H9 (cell line): ENCODE results near the gene ARHGAP8. TPM values are rescaled to one million over a fixed set of nuclear protein-coding genes. Genes with fewer than 3 reads are reported as not detected.
A peak's percentile ranks its signal among the peaks of the same experiment; 100 is the strongest.

ENCODE experiments used
- DNase-seq: peaks from one replicate; pipeline ENCODE4 v3.0.0-alpha.2; 2017
- H2AFZ ChIP-seq: one replicate; pipeline ENCODE4 v1.6.1; 2013; ENCODE audit warnings: mild to moderate bottlenecking, low read length, control low read depth, moderate library complexity
- H2AK5ac ChIP-seq: 2 replicates; pipeline ENCODE4 v1.6.1; 2013; ENCODE audit warnings: low read length, control low read depth, mixed read lengths; ENCODE audit not compliant: insufficient read length
- H2BK120ac ChIP-seq: one replicate; pipeline ENCODE4 v1.6.1; 2013; ENCODE audit warnings: low read depth, mild to moderate bottlenecking, low read length, control low read depth, inconsistent platforms; ENCODE audit not compliant: poor library complexity, severe bottlenecking
- H2BK12ac ChIP-seq: 2 replicates; pipeline ENCODE4 v1.6.1; 2013; ENCODE audit warnings: low read length, control low read depth, mixed read lengths, low read depth; ENCODE audit not compliant: insufficient read length
- H2BK15ac ChIP-seq: 2 replicates; pipeline ENCODE4 v1.6.1; 2013; ENCODE audit warnings: low read depth, low read length, control low read depth
- H2BK20ac ChIP-seq: one replicate; pipeline ENCODE4 v1.6.1; 2013; ENCODE audit warnings: low read depth, mild to moderate bottlenecking, low read length, control low read depth, inconsistent platforms; ENCODE audit not compliant: poor library complexity, severe bottlenecking
- H2BK5ac ChIP-seq: 2 replicates; pipeline ENCODE4 v1.6.1; 2013; ENCODE audit warnings: low read length, control low read depth, mixed read lengths; ENCODE audit not compliant: insufficient read length
- H3K14ac ChIP-seq: 2 replicates; pipeline ENCODE4 v1.6.1; 2013; ENCODE audit warnings: low read length, control low read depth; ENCODE audit not compliant: insufficient read depth
- H3K18ac ChIP-seq: 2 replicates; pipeline ENCODE4 v1.6.1; 2013; ENCODE audit warnings: low read depth, mild to moderate bottlenecking, mixed read lengths, low read length, control low read depth; ENCODE audit not compliant: insufficient read length
- H3K23ac ChIP-seq: 2 replicates; pipeline ENCODE4 v1.6.1; 2013; ENCODE audit warnings: low read length, control low read depth, mixed read lengths, low read depth; ENCODE audit not compliant: insufficient read length
- H3K23me2 ChIP-seq: 2 replicates; pipeline ENCODE4 v1.6.1; 2013; ENCODE audit warnings: low read depth, mild to moderate bottlenecking, mixed read lengths, low read length, control low read depth; ENCODE audit not compliant: insufficient read length, poor library complexity, severe bottlenecking
- H3K27ac ChIP-seq: 2 replicates; pipeline ENCODE4 v1.5.1; 2013; ENCODE audit warnings: low read length, control low read depth, mixed read lengths, low read depth; ENCODE audit not compliant: insufficient read length
- H3K27me3 ChIP-seq: 2 replicates; pipeline ENCODE4 v1.6.1; 2013; ENCODE audit warnings: low read length, control low read depth, inconsistent platforms; ENCODE audit not compliant: insufficient read depth
- H3K4ac ChIP-seq: 2 replicates; pipeline ENCODE4 v1.6.1; 2013; ENCODE audit warnings: low read depth, mild to moderate bottlenecking, control low read depth, inconsistent platforms, low read length, moderate library complexity
- H3K4me1 ChIP-seq: 2 replicates; pipeline ENCODE4 v1.6.1; 2013; ENCODE audit warnings: low read length, control low read depth, inconsistent platforms; ENCODE audit not compliant: insufficient read depth
- H3K4me2 ChIP-seq: 2 replicates; pipeline ENCODE4 v1.6.1; 2013; ENCODE audit warnings: low read length, control low read depth, mixed read lengths; ENCODE audit not compliant: insufficient read length, insufficient read depth
- H3K56ac ChIP-seq: 2 replicates; pipeline ENCODE4 v1.6.1; 2013; ENCODE audit warnings: low read depth, mild to moderate bottlenecking, mixed read lengths, low read length, control low read depth; ENCODE audit not compliant: insufficient read length
- H3K79me1 ChIP-seq: 2 replicates; pipeline ENCODE4 v1.6.1; 2013; ENCODE audit warnings: low read depth, mild to moderate bottlenecking, moderate library complexity, low read length, control low read depth, inconsistent platforms; ENCODE audit not compliant: insufficient read depth, poor library complexity, severe bottlenecking
- H3K79me2 ChIP-seq: 2 replicates; pipeline ENCODE4 v1.6.1; 2013; ENCODE audit warnings: low read length, control low read depth, inconsistent platforms; ENCODE audit not compliant: insufficient read depth
- H3K9ac ChIP-seq: 2 replicates; pipeline ENCODE4 v1.6.1; 2013; ENCODE audit warnings: low read length, control low read depth, mixed read lengths; ENCODE audit not compliant: insufficient read length; ENCODE audit errors: extremely low read depth
- H3K9me3 ChIP-seq: one replicate; pipeline ENCODE4 v1.6.1; 2013; ENCODE audit warnings: low read depth, low read length, inconsistent platforms; ENCODE audit not compliant: control insufficient read depth
- H3T11ph ChIP-seq: one replicate; pipeline ENCODE4 v1.6.1; 2013; ENCODE audit warnings: mild to moderate bottlenecking, low read length, control low read depth, inconsistent platforms
- H4K20me1 ChIP-seq: one replicate; pipeline ENCODE4 v1.6.1; 2013; ENCODE audit not compliant: control insufficient read depth, insufficient read length, insufficient read depth
- H4K5ac ChIP-seq: 2 replicates; pipeline ENCODE4 v1.6.1; 2013; ENCODE audit warnings: low read depth, mild to moderate bottlenecking, mixed read lengths, low read length, control low read depth; ENCODE audit not compliant: insufficient read length
- H4K8ac ChIP-seq: replicated peaks from 2 replicates; pipeline ENCODE4 v1.6.1; 2013; ENCODE audit warnings: low read length, control low read depth, mixed read lengths, low read depth; ENCODE audit not compliant: insufficient read length
- H4K91ac ChIP-seq: 2 replicates; pipeline ENCODE4 v1.6.1; 2013; ENCODE audit warnings: low read depth, mild to moderate bottlenecking, moderate library complexity, mixed read lengths, low read length, control low read depth; ENCODE audit not compliant: insufficient read length
- H3K27ac Mint-ChIP-seq, 3 experiments: 2 replicates in 2 of 3; 3 replicates in 1 of 3; pipeline ENCODE4 v1.8.0; 2020 to 2021; ENCODE audit warnings: mixed read lengths in 3 of 3, mild to moderate bottlenecking in 1 of 3, moderate library complexity in 1 of 3
- H3K27me3 Mint-ChIP-seq: 2 replicates; pipeline ENCODE4 v1.8.0; 2021; ENCODE audit warnings: low read depth, mild to moderate bottlenecking, moderate library complexity, mixed read lengths
- H3K36me3 Mint-ChIP-seq, 3 experiments: 2 replicates in 2 of 3; 3 replicates in 1 of 3; pipeline ENCODE4 v1.8.0; 2020 to 2021; ENCODE audit warnings: low read depth in 3 of 3, mixed read lengths in 3 of 3; ENCODE audit not compliant: insufficient read depth in 1 of 3
- H3K4me1 Mint-ChIP-seq, 2 experiments: 2 replicates each; pipeline ENCODE4 v1.8.0; 2020; ENCODE audit warnings: mixed read lengths in 2 of 2
- H3K4me3 Mint-ChIP-seq, 2 experiments: 2 replicates in 1 of 2; 3 replicates in 1 of 2; pipeline ENCODE4 v1.8.0; 2020 to 2021; ENCODE audit warnings: mild to moderate bottlenecking in 2 of 2, mixed read lengths in 2 of 2, moderate library complexity in 1 of 2
- H3K9me3 Mint-ChIP-seq, 2 experiments: 2 replicates in 1 of 2; 3 replicates in 1 of 2; pipeline ENCODE4 v1.8.0; 2020; ENCODE audit warnings: mild to moderate bottlenecking in 2 of 2, mixed read lengths in 2 of 2, moderate library complexity in 1 of 2
- CTCF ChIP-seq: fragments of 200-600 bp; sonication (generic); conservative IDR thresholded peaks from 3 replicates; pipeline ENCODE4 v1.8.0; 2021; ENCODE audit warnings: antibody characterized with exemption, mild to moderate bottlenecking
- WGBS: extraction: QIAGEN DNeasy Blood & Tissue Kit; methylation state at CpG from one replicate; pipeline ENCODE4 v1.1.7; 2013; ENCODE audit warnings: missing lambda C conversion rate, low lambda C conversion rate, mixed read lengths; ENCODE audit not compliant: insufficient read length; ENCODE audit errors: extremely low coverage; 5-methylcytosine and 5-hydroxymethylcytosine counted together
- total RNA-seq: library from RNA; stranded (reverse); gene quantifications from 2 replicates; pipeline ENCODE4 v1.2.1, GENCODE V29; 2021

Gene ARHGAP8
- total RNA-seq, 1 experiment from 2014 or later, result 35.4 TPM

- H4K91ac ChIP-seq, result no peak overlapping the region
These were observed 3.0 kb downstream of the ARHGAP8 start for GRCh38 chr22:44755417-44755816.

More at GRCh38 chr22:44755417-44755816, 3.0 kb downstream of the ARHGAP8 start:
- Histone ChIP-seq H3K9ac (no peak overlapping the region), H3T11ph (no peak overlapping the region), H2BK120ac (no peak overlapping the region), H3K4me2 (peak overlapping the region; percentile 19), H4K8ac (no peak overlapping the region), H2AFZ (no peak overlapping the region), H3K79me1 (peaks cover 4% of the 10 kb centered on the region), H2AK5ac (no peak overlapping the region), H3K23me2 (peaks cover 18% of the 10 kb centered on the region), H4K20me1 (no peaks in the 10 kb centered on the region), H3K18ac (no peak overlapping the region), H3K14ac (no peak overlapping the region), H2BK12ac (no peak overlapping the region), H2BK20ac (no peak overlapping the region), H2BK5ac (no peak overlapping the region), H3K27ac (no peak overlapping the region), H2BK15ac (no peak overlapping the region), H3K23ac (no peak overlapping the region), H3K79me2 (peaks cover 4% of the 10 kb centered on the region; the same call in 1 of the 2 replicates), H3K4ac (no peak overlapping the region), H3K4me1 (peaks cover 12% of the 10 kb centered on the region; the same call in 1 of the 2 replicates), H3K56ac (no peak overlapping the region), H3K27me3 (no peaks in the 10 kb centered on the region), H4K5ac (no peak overlapping the region), H3K9me3 (no peaks in the 10 kb centered on the region)
- DNase-seq, result no peak
- no CpG with 5 or more reads among the region's 6 CpGs for WGBS
- peaks cover 11 to 25% (median 13%) of the 10 kb centered on the region in 3 experiments; a peak in 6 of 7 replicates for H3K36me3 Mint-ChIP-seq
- no peak for TF ChIP-seq CTCF
- H3K27ac Mint-ChIP-seq, result peak overlapping the region in 1 of 3 experiments; percentile 4; a peak in 1 of 7 replicates
- H3K4me3 Mint-ChIP-seq, result peak overlapping the region in 1 of 2 experiments; percentile 40; a peak in 1 of 5 replicates
- H3K9me3 Mint-ChIP-seq, result peaks cover 4 to 13% of the 10 kb centered on the region in 2 experiments; a peak in 3 of 5 replicates
- H3K27me3 Mint-ChIP-seq, result peaks cover 5% of the 10 kb centered on the region
- H3K4me1 Mint-ChIP-seq, result peaks cover 31 to 53% of the 10 kb centered on the region in 2 experiments
